Measurements from ENCODE around the gene SREBF2.

DNA sequence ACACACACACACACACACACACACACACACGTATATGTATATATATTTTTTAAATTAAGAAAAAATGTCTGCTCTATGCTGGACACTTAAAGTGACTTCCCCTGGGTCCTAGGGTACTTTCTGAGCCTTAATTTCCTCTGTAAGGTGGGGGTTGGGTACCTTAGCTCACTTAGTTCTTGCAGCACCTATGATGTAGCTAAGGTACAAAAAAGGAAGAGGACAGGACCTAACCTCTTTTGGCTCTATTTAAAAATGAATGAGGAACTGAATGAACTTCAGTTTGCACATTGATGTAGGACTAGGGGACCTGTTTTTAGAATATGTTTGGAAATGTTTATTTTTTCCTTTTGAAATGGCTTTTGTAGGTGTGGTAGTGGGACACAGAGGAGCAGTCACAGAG is 11.1 kb downstream of the SREBF2 start:
- no peak for TF ChIP-seq POLR2AphosphoS5 (IDR thresholded peaks at IDR 0.05; ENCODE audit: low read depth, low read length)
- TF ChIP-seq SIN3A (IDR thresholded peaks at IDR 0.05; ENCODE audit: borderline replicate concordance, insufficient read depth, low read length): no peak
- TF ChIP-seq TAF1 (IDR thresholded peaks at IDR 0.05; ENCODE audit: borderline replicate concordance, insufficient read depth, low read length): no peak

All from PFSK-1 (cell line).